HG03439 (cell line): ENCODE results near the gene MMP13.
"Not testable (repeated sequence)": the region's sequence is repeated elsewhere in the genome, so short reads cannot be mapped to it uniquely, and the experiment has no call there.

ENCODE experiments used
- ATAC-seq: cut with Tn5 transposase; IDR thresholded peaks from one replicate; pipeline ENCODE4 v1.9.1; 2021; ENCODE audit warnings: mild to moderate bottlenecking, moderate library complexity; ENCODE audit not compliant: unreplicated experiment

The MMP13 gene

DNA sequence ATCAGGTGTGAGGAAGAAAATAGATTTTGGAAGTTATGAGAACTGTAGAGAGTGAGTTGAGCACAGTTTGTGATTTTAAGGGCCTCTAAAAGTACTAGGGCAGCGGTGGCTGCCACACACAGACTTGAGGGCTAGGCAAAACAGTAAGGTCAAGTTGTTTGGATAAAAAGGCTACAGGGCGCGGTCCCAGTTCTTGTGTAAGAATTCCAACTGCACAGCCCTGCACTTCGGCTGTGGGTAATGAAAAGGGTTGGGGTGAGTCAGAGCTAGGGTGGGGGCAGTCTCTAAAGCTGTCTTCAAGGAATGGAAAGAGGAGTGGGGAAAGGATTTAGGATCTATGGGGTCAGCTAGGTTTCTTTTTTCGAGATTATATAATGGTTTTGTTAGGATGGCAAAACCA is 49.7 kb downstream of the MMP13 start:
- not testable (repeated sequence) for ATAC-seq

DNA sequence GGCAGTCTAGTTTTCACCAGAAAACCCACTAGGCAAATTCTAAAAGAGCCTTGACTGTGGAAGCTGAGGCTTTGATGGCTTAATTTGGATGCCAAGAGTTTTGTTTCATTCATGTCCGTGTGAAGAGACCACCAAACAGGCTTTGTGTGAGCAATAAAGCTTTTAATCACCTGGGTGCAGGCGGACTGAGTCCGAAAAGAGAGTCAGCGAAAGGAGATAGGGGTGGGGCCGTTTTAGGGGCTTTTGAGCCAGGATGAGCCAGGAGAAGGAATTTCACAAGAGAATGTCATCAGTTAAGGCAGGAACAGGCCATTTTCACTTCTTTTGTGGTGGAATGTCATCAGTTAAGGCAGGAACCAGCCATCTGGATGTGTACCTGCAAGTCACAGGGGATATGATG is 51.6 kb downstream of the MMP13 start:
- ATAC-seq = not testable (repeated sequence)

DNA sequence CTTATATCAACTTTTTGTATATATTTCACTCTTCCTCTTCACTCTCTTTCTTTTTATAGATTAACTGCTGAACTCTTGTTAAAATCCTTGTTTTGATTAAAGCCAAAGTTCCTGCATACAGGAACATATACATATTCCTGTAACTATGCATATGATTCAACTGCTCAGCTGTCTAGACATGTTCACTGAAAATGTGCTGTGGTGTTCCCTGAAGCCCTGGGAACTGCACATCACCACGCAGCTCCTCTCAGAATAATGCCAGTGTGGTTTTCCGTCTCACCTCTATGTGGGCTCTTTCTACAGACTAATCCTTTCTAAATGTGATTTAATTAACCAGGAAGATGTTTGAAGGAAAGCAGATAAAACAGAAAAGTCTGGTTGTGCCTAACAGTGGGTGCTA is 55.2 kb downstream of the MMP13 start:
- ATAC-seq = no peak
